GM18907 (cell line): Measurements from ENCODE around the gene CYP4F22.
"Not testable (repeated sequence)": the region's sequence is repeated elsewhere in the genome, so short reads cannot be mapped to it uniquely, and the experiment has no call there.

Experiments used
- ATAC-seq: cut with Tn5 transposase; IDR thresholded peaks from one replicate; pipeline ENCODE4 v1.9.1; 2021; ENCODE audit warnings: mild to moderate bottlenecking, moderate library complexity; ENCODE audit not compliant: unreplicated experiment

The CYP4F22 gene

GRCh38 chr19:15533522-15533830, 25.2 kb downstream of the CYP4F22 start:
- not testable (repeated sequence) for ATAC-seq

DNA sequence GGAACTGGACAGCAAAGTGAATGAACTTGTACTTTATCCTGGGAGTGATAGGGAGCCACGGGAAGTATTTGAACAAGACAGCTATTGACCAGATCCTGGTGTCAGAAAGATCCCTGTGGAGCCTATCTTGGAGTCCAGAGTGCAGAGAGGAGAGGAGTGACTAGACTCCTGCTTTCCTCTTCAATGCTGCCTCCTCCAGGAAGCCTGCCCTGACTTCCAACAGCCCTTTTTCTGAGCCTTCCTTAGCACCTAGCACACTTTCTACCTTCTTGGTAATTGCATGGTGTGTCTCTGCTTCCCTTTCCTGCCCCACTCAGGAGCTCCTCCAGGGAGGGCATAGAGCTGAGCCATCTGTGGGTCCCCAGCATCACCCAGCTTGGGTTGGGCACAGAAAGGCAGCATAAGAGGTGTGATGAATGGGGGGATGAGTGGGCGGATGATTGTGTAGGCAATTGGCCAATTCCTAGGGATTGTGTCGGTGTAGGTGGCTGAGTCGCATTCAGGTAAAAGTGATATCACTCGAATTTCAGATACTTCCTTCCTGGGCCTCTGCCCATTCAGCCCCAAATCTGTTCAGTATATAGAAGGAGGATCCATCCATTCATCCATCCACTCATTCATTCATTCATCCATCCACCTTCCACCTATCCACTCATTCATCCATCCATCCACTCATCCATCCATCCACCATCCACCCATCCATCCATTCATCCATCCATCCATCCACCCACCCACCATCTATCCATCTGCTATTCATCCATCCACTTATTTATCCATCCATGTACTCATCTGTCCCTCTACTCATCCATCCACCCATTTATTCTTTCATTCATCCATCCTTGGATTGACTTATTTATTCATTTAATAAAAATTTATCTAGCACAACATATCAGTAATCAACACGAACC, 26.9 kb downstream of the CYP4F22 start:
- ATAC-seq: no peak

GRCh38 chr19:15536350-15536749, 28.0 kb downstream of the CYP4F22 start:
- no peak for ATAC-seq

GRCh38 chr19:15538774-15539173, 30.4 kb downstream of the CYP4F22 start:
- ATAC-seq: no peak

GRCh38 chr19:15539638-15540037, 31.3 kb downstream of the CYP4F22 start:
- no peak for ATAC-seq

- no peak for ATAC-seq
These were observed 32.1 kb downstream of the CYP4F22 start for GRCh38 chr19:15540435-15540834.

DNA sequence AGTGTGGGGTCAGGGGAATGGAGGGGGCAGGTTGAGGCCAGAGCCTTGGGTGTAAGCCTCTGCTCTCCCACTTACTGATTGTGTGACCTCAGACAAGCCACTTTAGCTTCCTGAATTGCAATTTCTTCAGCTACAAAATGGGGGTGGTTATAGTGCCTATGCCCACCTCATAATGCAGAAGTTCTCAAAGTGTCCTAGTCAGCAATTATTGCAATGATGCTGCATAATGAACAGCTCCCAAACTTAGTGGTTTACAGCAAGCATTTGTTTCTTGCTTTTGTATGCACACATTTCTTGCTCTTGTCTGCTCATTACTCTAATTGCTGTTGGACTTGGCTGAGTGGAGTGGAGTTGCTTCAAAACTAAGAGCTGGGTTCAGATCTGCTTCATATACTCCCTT, 36.0 kb downstream of the CYP4F22 start:
- no peak for ATAC-seq

- no peak for ATAC-seq
These were observed 36.6 kb downstream of the CYP4F22 start for GRCh38 chr19:15544970-15545369.

- no peak for ATAC-seq
These were observed 40.3 kb downstream of the CYP4F22 start for GRCh38 chr19:15548648-15549047.

DNA sequence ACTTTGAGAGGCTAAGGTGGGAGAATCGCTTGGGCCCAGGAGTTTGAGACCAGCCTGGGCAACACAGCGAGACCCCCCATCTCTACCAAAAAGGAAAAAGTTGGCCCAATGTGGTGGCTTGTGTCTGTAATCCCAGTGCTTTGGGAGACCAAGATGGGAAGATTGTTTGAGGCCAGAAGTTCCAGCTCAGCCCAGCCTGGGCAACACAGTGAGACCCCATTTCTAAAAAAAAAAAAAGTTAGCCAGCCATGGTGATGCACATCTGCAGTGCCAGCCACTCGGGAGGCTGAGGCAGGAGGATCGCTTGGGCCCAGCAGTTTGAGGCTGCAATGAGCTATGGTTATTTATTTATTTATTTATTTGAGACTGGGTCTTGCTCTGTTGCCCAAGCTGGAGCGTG, 41.3 kb downstream of the CYP4F22 start:
- no peak for ATAC-seq

DNA sequence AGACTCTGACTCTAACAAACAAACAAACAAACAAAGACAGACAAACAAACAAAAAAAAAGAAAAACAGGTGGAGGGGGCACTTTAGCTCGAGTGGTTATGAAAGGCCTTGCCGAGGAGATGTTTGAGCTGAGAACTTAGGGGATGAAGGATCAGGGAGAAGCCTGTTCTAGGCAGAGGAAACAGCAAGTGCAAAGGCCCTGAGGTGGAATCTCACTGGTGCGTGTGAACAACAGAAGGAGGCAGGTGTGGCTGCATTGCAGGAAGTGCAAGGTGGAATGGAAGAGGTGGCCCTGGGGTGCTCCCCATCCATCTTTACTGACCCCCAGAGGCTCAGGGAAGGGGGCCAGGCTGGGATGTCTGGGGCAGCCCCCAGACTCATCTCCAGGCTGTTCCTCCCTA, 41.9 kb downstream of the CYP4F22 start:
- no peak for ATAC-seq

- ATAC-seq: no peak
These were observed 42.6 kb downstream of the CYP4F22 start for GRCh38 chr19:15550929-15551292.

GRCh38 chr19:15551293-15552004, 43.1 kb downstream of the CYP4F22 start:
- no peak for ATAC-seq

- ATAC-seq: no peak
These were observed 46.7 kb downstream of the CYP4F22 start for GRCh38 chr19:15555021-15555420.

GRCh38 chr19:15555759-15556633, 47.7 kb downstream of the CYP4F22 start:
- ATAC-seq: peak; percentile 70

- ATAC-seq: no peak
These were observed 48.4 kb downstream of the CYP4F22 start for GRCh38 chr19:15556634-15557181.

GRCh38 chr19:15557223-15557622, 48.9 kb downstream of the CYP4F22 start:
- ATAC-seq: no peak

DNA sequence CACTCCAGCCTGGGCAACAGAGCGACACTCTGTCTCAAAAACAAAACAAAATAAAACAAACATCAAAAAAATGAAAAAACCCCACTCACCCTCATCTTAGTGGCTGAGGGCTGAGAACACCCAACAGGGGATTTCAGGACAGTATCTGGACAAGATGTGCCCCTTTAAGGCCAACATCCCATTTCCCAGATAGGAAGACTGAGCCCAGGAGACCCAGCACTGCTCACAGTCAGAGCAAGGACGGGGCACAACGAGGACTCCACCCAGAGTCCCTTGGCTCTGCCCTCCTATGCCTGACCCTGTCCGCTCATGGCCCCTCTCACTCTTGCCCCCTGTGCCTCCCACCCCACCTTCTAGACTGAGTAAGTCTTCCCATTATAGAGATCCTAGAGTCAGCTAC, 53.8 kb downstream of the CYP4F22 start:
- no peak for ATAC-seq

- ATAC-seq: no peak
These were observed 54.5 kb downstream of the CYP4F22 start for GRCh38 chr19:15562861-15563260.

- ATAC-seq: no peak
These were observed 55.0 kb downstream of the CYP4F22 start for GRCh38 chr19:15563325-15563794.

- no peak for ATAC-seq
These were observed 55.6 kb downstream of the CYP4F22 start for GRCh38 chr19:15563931-15564330.
